GM18867 (cell line): Measurements from ENCODE around the gene DIS3L2.

ENCODE experiments used
- ATAC-seq: cut with Tn5 transposase; IDR thresholded peaks from one replicate; pipeline ENCODE4 v1.9.1; 2021; ENCODE audit warnings: mild to moderate bottlenecking, moderate library complexity; ENCODE audit not compliant: unreplicated experiment

The DIS3L2 gene

DNA sequence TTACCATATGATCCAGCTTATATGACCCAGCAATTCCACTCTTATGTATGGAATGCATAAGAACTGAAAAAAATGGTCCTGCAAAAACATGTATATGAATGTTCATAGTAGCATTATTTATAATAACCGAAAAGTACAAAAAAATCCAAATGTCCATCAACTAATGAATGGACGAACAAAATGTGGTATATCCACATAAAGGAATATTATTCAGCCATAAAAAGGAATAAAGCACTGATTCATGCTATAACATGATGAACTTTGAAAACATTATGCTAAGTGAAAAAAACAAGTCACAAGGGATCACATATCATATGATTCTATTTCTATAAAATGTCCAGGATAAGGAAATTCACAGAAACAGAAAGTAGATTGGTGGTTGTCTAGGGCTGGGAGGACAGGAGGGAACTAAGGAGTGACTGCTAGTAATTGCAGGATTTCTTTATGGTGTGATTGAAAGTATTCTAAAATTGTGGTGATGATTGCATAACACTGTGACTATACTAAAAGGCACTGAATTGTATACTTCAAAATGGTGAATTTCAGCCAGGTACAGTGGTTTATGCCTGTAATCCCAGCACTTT, 10.0 kb upstream of the DIS3L2 start:
- no peak for ATAC-seq

DNA sequence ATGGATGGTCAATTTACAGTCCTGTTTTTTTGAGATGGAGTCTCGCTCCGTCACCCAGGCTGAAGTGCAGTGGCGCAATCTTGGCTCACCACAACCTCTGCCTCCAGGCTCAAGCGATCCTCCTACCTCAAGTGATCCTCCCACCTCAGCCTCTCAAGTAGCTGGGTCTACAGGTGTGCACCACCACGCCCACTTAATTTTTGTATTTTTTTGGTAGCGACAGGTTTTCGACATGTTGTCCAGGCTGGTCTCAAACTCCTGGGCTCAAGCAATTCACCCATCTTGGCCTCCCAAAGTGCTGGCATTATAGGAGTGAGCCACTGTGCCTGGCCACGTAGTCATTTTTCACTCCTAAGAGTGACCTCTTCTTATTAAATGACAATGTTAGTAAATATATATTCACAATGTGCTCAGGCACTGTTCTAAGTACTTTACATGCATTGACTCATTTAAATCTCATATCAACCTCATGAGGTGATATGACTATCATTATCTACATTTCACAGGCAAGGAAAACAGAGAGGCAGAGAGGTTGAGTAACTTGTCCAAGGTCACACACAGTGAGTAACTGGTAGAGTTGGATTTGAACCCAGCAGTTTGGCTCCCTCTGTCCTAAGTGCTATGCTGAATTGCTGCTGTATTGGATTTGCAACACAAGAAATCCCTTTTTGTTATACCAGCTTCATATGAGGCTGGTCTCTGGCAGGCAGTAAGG, 5.6 kb upstream of the DIS3L2 start:
- ATAC-seq: no peak

DNA sequence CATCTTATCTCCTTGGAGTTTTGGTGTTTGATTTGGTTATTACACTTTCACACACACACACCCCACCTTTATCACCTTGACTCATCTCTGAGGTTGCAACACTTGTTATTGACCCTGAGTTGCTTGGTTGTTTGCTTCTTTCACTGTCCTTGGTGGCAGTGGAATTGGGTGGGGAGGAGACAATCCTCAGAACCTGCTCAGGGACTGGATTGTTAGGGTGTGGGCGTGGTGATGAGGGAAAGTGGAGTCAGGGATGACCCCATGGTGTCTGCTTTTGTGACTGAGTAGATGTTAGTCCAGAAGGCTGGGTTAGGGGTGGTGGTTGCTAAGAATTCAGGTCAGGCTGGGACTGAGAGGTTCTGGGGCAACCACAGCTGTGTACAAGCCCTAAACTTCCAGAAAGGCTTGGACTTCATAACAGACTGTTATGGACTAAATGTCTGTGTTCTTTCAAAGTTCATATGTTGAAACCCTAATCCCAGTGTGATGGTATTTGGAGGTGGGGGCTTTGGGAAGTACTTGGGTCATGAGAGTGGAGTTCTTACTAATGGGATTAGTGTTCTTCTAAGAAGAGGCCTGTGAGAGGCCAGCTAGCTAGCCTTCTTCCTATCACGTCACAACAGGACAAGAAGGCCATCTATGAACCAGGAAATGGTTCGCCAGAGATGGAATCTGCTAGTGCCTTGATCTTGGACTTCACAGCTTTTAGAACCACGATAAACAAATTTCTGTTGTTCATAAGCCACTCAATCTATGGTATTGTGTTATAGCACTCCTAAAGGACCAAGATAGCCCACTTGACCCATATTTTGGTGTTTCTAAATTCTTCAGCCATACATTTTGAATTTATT, 3.4 kb upstream of the DIS3L2 start:
- no peak for ATAC-seq

DNA sequence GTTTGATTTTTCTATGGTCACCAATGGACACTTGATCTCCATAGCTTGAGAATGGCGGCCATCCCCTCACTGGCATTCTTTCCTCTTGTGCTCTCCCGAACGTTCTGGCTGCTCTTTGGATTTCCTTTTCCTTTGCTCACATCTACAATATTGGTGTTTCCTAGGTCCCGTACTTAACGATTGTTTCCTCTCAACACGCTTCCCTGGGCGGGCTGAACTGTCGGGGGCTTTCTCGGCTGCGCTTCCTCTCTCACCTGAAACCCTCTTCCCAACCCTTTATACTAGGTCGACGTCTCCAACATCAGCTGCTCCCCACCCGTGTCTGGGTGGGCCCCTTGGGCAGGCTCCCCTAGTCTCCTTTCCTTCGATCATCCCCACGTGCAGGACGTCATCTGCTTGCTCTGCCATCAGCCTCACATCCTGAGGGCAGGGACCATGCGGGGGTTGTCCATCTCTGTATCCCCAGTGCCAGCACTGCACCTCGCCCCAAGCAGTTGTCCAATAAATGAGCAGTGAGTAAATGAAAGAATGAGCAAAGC, 634 bp upstream of the DIS3L2 start:
- ATAC-seq: no peak

DNA sequence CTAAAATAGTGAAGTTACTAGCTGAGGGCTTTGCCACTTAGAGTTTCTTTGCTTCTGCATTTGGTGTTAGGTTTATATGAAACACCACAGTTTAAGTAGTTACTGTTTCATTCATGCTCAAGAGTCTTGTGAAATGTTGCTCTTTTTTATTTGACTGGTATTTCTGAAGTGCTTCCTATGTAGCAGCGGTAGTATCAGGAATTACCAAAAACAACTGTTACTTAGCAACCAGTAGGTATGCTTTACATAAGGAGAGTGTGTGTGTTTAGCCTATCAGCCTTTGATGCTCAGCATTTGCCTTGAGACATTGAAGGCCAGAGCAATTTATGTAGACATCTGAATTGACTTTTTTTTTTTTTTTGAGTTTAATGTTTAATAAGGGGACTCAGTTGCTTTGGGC, 3.6 kb downstream of the DIS3L2 start:
- no peak for ATAC-seq

DNA sequence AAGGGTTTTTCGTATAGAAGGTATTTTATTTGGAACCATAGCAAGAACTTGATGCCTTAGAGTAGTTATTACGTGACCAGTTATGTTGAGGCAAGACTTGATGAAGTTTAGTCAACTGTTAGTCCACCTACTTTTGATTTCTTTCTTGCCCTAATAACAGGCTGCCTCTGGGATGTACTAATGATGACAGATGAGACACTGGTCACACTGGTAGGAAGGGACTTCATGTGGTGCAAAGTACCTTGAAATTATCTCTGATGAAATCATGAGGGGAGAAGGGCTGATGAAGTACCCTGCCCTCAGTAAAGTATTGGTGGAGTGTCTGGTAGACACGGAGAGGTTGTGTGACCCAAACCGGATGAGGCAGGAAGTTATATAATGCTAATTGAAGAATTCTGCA, 5.4 kb downstream of the DIS3L2 start:
- no peak for ATAC-seq

DNA sequence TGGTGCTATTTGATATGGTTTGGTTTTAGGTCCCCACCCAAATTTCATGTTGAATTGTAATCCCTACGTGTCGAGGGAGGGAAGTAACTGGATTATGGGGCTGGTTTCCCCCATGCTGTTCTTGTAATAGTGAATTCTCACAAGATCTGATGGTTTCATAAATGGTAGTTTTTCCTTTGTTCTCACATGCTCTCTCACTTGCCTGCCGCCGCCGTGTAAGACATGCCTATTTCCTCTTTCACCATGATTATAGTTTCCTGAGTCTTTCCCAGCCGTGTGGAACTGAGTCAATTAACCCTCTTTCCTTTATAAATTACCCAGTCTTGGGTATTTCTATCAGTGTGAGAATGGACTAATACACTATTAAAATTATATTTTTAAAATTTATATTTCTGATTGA, 7.3 kb downstream of the DIS3L2 start:
- no peak for ATAC-seq

DNA sequence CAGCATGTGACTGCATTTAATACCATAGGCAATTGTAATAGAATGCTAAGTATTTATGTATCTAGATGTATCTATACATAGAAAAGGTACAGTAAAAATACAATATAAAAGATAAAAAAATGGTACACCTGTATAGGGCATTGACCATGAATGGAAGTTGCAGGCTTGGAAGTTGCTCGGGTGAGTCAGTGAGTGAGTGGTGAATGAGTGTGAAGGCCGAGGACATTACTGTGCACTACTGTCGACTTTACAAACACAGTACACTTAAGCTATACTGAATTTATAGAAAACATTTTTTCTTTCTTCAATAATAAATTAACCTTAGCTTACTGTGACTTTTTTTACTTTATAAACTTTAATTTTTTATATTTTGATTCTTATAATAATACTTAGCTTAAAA, 8.9 kb downstream of the DIS3L2 start:
- ATAC-seq: no peak

DNA sequence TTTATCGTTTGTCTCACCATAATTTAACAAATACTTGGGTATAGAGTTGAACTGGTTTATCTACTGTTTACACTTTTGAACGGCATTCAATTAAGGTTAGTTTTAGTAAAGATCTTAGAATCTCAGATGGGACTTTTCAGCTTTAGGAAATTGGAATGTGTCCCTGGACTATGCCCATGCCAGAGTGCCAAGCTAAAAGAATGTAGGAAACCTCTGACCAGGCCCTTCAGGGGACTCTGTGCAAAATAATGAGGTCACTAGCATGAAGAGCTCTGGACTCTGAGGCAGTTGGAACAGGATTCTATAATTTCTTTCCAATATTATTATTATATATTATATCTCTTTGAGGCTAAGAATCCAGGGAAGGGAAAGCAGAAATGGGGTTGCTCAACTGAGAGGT, 13.5 kb downstream of the DIS3L2 start:
- ATAC-seq: no peak

DNA sequence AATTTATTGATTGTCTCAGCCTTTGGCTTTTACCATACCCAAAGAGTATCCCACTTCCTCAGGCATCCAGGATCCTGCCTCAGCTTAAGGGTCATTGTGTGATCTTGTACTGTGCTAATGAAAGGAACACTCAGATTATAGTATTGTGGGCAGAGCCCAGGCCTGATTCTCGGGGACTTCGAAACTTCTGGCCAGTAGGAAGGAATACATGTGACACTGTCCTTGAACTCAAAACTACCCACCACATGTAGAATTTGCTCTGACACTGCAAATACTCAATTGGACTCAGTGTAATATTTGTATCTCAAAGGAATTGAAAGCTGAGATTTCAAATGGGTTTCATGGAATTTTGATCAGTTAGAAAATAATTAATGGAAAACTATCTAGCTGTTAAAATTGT, 15.9 kb downstream of the DIS3L2 start:
- no peak for ATAC-seq

DNA sequence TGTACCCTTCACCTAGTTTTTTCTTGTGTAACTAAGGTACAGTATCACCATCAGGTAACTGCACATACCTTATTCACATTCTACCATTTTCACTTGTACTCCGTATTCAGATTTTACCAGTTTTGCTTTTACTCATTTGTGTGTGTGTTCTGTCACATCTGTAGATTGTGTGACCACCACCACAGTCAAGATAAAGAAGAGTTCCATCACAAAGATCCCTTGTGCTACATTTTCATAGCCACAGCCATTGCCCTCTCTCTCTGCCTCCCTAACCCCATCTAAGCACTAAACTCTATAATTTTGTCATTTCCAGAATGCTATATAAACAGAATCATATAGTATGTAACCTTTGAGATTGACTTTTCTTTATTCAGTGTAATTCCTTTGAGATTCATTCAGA, 23.5 kb downstream of the DIS3L2 start:
- ATAC-seq: no peak

DNA sequence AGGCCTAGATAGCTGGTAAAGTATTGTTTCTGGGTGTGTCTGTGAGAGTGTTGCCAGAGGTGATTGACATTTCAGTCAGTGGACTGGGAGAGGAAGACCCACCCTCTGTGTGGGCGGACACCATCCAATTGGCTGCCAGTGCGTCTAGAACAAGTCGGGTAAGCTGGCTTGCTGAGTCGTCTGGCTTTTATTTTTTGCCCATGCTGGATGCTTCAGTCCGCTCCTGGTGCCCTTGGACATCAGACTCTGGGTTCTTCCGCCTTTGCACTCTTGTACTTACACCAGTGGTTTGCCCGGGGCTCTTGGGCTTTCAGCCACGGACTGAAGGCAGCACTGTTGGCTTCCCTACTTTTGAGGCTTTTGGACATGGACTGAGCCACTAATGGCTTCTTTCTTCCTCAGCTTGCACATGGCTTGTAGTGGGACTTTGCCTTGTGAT, 24.3 kb downstream of the DIS3L2 start:
- ATAC-seq: no peak

DNA sequence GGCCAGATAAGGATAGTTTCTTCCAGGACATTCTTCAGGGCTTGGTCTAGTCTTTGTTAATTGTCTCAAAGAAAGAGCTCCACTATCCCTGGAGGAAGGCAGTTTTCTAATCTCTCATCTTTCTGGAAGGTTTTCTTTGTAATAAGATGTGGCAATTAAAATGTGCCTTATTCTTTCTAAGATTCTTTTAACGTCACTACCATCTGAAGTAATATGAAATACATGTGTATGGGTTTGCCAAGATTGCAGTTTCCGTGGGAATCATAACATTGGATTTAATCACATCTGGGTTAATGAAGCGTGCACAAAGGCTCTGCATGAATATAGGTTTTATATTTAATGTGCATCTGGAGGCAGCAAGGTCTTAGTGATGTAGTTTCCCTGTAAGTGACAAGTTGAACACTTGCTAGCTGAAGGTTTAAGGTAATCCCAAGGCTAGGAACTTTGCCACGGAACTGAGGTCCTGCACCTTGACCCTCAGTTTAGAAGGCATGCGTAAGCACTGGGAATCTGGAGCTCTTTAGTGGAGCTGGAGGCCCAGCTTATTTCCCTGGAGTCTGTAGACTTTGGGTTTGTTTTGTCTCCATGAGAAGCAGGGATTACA, 25.7 kb downstream of the DIS3L2 start:
- no peak for ATAC-seq

DNA sequence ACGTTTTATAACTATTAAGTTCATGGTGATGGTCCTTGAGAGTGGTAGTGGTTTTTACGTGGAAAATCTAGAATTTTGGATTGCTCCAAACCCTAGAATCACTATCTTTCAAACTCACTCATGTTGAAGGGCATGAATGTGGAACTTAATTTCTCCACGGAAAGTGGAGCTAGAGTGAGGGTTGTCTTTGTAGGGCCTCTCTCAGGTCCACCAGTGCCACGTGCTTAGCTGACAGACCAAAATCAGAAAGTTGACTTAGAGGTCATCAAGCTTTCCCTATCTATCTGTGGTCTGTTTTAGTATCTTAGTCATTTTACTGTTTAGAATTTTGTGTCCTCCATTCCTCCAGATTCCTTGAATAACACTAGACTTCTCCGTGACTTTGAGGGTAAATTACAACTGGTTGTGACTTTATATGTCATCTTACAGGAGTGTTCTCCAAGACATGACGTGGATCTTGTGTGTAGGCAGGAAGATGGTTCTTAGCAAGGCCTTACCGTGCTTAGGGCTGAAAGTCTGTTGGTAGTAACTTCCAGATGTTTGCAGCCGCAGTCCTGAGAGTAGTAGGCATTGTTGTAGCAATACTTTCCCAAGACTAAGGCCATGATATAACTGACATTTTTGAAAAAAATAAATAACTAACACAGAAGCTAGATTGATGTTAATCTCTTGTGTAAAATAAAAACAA, 26.8 kb downstream of the DIS3L2 start:
- ATAC-seq: no peak

DNA sequence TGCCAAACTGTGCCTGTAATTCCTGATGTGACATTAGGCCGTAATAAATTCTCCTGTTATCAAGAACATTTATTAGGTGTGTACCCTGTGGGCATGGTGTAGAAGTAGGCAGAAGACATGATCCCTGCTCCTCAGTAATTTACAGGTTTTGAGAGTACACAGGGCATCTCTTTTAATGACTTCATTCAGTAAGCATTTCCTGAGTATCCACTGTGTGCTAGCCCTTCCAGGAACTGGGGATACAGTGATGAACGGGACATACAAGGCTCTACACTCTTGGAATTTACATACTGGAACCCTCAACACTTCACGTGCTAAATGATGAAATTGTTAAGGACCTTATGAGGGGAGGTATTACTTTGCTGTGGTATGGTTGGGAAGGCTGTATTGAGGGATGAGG, 30.2 kb downstream of the DIS3L2 start:
- no peak for ATAC-seq

DNA sequence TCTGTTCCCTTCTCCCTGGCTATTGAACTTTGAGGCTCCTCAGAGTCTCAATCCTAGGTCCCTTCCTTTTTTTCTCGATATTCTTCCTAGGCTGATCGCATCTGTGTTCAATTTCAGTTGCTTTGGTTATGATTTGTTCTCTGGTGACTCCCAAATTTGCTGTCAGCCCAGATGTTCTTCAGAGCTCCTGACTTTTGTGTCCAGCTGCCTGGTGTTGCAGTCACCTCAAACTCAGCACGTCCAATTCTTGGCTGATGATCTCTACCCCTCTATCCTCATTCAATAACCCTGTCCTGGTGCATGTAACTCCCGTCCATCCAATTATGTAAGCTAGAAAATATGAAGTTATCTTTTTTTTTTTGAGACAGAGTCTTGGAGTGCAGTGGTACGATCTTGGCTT, 31.4 kb downstream of the DIS3L2 start:
- ATAC-seq: no peak

DNA sequence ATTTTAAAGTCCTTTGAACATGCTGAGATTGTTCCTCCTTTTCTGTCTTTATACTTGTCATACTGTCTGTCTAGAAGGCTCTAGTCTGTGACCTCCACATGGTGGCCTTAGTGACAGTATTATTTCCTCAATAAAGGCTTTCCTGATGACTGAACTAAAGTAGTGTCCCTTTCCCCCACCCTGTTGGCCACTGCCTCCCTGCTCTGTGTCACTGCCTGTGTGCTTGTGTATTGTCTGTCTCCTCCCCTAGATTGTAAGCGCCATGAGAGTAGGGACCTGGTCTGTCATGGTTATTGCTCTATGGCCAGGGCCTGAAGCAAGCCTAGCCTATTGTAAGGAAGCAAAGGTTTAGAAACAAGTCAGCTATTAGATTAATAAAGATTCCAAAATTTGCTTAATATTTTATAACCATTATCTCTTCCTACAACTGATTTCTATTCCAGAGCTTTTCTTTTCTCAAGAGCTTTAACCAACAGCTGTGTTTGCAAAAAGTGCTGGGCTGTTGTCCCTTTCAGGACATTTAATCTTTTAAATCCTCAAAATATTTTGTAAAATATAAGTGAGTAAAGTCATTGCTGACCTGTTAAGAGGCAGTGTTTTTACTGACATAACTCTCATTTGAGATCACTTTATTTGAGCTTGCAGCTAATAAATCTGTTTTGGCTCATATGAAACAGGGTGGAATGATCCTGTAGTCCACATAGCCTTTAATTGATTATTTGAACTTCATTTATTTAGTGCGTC, 35.5 kb downstream of the DIS3L2 start:
- ATAC-seq: no peak

DNA sequence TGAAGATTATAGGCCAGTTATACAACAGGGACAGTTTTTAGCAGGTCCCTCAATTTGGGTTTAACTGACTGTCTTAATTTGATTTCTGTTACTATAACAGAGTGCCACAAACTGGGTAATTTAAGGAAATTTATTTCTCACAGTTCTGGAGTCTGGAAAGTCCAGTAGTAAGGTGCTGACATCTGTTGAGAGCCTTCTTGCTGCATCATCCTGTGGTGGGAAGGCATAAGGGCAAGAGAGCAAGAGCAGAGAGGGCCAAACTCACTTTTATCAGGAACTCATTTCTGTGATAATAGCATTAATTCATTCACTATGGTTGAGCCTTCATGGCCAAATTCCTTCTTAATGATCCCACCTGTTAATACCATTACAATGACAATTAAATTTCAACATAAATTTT, 36.5 kb downstream of the DIS3L2 start:
- no peak for ATAC-seq

DNA sequence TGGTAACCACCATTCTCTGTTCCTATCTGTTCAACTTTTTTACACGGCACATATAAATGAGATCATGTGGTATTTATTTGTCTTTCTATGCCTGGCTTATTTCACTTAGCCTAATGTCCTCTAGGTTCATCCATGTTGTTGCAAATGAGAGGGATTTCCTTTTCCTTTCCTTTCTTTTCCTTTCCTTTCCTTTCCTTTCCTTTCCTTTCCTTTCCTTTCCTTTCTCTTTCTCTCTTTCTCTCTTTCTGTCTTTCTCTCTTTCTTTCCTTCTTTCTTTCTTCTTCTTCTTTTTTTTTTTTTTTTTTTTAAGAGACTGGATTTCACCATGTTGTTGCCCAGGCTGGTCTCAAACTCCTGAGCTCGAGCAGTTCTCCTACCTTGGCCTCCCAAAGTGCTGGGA, 38.9 kb downstream of the DIS3L2 start:
- no peak for ATAC-seq

DNA sequence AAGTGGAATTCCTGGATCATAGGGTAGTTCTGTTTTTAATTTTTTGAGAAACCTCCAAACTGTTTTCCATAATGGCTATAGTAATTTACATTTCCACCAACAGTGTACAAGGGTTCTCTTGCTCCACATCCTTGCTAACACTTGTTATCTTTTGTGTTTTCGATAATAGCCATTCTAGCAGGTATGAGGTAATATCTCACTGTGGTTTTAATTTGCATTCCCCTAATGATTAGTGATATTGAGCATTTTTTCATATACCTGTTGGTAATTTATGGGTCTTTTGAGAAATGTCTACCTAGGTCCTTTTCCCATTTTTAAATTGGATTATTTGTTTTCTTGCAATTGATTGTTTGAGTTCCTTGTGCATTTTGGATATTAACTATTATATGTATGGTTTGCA, 39.6 kb downstream of the DIS3L2 start:
- no peak for ATAC-seq
